ENCODE results near the gene PNMA6F.

PNMA6F gene

DNA sequence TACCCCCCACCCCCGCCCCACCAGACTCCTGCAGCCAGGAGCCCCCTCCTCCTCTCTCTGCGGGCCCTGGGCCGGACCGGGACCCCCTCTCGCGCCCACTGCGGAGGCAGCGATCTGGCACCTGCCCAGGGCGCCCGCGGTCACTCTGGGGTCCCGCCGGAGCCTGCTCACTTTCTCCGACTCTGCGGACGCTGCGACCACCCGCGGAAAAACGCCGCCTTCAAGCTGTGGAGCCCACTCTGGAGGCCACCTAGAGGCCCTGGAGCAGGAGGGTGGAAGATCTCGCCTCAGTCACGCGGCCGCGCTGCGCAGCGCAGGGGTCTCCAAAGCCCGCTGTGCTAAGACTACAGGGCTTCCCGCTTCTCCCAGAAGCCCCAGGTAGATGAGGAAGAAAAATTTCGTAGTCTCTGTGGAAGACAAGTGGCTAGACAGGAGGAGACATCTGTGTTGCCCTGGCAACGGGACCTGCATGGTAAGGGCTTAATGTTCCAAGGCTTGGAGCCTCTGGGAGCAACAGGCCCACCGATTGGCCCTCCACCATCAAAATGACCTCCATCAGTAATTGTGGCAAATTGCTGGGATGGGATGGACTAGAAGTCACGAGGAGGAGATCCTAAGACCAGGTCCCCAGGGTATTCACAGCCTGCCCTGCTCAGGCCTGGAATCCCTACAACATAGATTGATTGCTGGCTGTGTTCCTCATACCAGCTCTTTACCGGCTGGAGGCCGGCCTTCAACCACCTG is at the start of gene PNMA6F:
TSS of gene PNMA6F (minus strand) at position 387 of the 744 bp plus-strand sequence. CDS start 1,093 bp downstream, outside the sequence.
- no peak for DNase-seq (ENCODE audit: low spot score)

GRCh38 chrX:153371256-153371655 is 49.7 kb upstream of the PNMA6F start:
- no peak for DNase-seq (ENCODE audit: low spot score)

DNA sequence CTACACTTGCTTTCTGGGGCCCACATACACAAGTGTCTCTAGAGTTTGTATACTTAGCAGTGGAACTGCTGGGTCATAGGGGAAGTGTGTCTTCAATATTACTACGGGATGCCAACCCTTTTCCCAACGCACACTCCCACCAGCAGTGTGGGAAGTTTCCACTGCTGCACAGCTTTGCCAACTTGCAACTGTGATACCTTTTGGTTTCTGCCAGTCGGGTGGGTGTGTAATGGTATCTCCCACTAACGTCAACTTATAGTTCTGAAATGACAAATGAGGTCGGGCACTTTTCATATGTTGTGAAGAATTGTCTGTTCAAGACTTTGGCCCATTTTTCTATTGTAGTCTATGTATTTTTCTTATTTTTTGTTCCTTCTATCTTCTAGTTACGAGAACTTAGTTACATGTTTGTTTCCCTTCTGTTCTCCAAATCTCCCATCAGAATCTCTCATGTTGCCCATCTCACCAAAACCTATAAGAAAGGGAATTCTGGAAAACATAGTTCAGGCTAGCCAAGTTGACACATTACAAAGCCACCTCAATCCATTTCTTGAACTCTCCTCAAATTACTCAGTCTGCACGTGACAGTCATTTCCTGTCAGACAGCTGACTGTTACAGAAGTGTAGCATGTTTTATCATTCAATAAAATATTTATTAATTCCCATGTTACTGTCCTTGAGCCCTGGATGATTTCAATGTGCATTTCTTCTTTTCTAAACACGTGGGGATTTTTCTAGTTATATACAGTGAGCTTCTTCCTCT is 48.9 kb upstream of the PNMA6F start:
- no peak for DNase-seq (ENCODE audit: low spot score)

DNA sequence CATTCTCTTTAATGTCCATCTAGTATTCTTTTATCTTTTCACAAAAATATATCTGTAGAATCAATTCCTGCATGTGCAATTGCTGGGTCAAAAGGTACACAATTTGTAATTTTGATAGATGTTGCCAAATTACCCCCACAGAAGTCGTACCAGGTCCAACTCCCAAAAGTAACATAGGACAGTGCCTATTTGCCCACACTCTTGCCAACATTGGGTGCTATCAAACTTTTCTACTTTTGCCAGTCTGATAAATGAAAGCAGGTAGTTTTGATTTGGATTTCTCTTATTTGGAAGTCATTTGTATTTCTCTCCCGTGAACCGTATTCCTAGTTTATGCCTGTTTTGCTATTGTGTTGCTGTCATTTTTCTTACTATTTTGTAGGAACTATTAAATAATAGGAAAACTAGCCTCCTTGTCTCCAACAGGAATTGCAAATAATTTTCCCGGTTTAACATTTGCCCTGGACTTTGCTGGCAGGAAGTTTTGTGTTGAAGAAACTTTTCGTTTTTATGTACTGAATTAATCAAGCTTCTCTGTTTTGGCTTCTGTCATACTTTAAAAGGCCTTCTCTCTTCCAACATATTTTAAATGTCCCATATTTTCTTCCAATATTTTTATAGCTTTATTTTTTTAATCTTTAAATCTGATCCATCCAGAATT is 45.4 kb upstream of the PNMA6F start:
- DNase-seq (ENCODE audit: low spot score), result no peak

GRCh38 chrX:153366119-153366518 is 44.6 kb upstream of the PNMA6F start:
- no peak for DNase-seq (ENCODE audit: low spot score)

- no peak for DNase-seq (ENCODE audit: low spot score)
These were observed 44.1 kb upstream of the PNMA6F start for GRCh38 chrX:153365670-153366069.

GRCh38 chrX:153361781-153362397 is 40.3 kb upstream of the PNMA6F start:
- DNase-seq (ENCODE audit: low spot score), result no peak

DNA sequence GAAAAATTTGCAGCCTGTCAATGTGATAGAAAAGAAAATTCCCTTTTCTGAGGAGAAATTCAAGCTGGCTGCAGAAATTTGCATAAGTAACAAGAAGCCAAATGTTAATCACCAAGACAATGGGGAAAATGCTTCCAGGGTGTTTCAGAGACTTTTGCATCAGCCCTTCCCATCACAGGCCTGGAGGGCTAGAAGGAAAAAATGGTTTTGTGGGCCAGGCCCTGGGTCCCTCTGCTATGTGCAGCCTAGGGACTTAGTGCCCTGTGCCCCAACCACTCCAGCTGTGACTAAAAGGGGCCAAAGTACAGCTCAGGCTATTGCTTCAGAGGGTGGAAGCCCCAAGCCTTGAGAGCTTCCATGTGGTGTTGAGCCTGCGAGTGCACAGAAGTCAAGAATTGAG is 36.3 kb upstream of the PNMA6F start:
- DNase-seq (ENCODE audit: low spot score), result no peak

DNA sequence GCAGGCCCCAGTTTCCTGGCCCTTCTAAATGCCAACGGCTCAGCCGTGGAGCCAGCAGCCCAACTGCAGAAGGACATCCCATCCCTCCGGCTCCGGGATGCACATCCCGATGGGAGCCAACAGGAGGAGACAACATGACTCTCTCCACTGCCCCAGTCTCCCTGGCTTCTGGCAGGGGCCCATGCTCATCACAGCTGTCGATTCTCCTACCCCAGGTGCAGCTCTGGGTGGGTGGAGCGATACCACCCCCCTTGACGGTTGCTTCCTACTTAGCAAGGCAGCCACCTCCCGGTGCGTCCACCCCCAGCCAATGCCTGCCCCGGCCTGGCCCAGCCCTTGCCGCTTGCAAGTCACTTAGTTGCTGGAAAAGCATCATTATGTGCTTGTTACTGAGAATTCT is 31.8 kb upstream of the PNMA6F start:
- no peak for DNase-seq (ENCODE audit: low spot score)

- DNase-seq (ENCODE audit: low spot score), result no peak
These were observed 31.3 kb upstream of the PNMA6F start for GRCh38 chrX:153352858-153353257.

GRCh38 chrX:153351981-153352380 is 30.4 kb upstream of the PNMA6F start:
- no peak for DNase-seq (ENCODE audit: low spot score)

DNA sequence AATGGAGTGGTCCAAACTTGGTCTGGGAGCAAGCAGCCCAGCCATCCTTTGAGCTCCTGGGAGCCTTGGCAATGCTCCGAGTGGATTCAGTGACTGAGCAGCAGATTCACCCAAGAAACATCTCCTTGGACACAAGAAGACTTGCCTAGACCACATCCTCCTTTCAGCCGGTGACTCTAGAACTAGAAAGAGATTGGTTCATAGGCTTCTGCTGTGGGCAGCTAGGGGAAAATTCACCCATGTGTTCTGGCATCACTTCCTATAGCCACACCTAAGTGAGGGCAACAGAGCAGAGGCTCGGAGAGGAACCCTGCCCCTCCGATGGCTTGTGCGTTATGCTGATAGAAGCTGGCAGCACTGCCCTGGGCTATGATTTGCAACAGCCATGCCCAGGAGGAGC is 28.4 kb upstream of the PNMA6F start:
- no peak for DNase-seq (ENCODE audit: low spot score)

- DNase-seq (ENCODE audit: low spot score), result no peak
These were observed 26.9 kb upstream of the PNMA6F start for GRCh38 chrX:153348421-153348820.

DNA sequence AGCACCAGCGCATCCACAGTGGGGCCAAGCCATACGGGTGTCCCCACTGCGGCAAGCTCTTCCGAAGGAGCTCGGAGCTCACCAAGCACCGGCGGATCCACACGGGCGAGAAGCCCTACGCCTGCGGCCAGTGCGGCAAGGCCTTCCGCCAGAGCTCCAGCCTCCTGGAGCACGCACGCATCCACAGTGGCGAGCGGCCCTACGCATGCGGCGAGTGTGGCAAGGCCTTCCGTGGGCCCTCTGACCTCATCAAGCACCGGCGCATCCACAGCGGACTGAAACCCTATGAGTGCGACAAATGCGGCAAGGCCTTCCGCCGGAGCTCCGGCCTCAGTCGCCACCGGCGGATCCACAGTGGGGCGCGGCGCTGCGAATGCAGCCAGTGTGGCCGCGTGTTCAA is 26.0 kb upstream of the PNMA6F start:
- no peak for DNase-seq (ENCODE audit: low spot score)

GRCh38 chrX:153343674-153344073 is 22.1 kb upstream of the PNMA6F start:
- DNase-seq (ENCODE audit: low spot score), result no peak

DNA sequence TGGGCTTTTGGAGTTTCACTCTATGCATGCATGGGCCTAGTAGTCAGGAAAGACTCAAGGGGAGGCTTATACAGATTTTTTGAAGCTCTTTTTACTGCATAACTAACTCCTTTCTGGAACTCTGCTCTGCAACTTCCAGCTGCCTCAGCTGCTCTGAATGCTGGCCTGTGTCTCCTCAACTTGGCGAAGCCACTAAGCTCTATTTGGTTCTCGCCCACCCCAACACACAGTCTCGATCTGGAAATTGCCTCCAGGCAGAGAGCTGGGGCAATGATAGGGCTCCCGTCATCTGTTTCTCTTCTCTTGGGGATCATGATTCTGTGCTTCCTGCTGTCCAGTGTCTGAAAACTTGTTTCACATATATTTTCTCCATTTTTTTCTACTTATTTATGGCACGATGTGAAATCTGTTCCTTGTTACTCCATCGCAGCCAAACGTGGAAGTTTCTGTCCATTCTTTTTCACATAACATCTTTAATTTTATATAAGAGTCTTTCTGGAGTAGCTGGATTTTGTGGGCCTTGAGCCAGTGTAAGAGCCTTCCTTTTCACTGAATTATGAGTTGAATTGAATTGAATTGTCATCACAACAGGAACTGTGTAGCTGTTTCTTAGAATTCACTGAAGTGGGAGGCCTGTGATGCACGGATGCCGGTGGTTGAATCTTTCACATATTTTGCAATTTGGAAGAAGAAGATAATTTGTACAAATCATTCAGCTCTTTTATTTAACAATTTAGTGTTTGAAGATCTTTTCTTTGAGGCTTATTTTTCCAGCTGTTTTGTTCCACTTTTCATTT is 21.4 kb upstream of the PNMA6F start:
- no peak for DNase-seq (ENCODE audit: low spot score)

- DNase-seq (ENCODE audit: low spot score), result no peak
These were observed 18.5 kb upstream of the PNMA6F start for GRCh38 chrX:153340111-153340510.

GRCh38 chrX:153339662-153340061 is 18.1 kb upstream of the PNMA6F start:
- DNase-seq (ENCODE audit: low spot score), result no peak

DNA sequence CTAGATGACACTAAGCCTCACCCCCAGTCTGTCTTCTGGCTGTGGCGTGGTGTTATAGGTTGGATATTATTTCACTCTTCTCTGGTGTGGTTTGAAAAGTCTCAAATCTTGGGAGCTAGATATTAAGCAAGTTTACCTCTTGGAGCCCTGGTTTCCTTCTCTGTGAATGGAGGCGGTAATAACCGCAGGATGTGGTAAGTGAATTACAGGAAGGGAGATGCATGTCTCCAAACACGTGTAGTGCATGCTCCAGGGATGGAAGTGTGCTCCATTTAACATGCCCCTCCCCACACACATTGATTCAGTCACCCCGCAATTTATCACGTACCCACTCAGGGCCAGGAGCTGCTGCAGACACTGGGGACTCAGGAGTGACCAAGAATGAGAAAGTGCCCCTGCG is 17.3 kb upstream of the PNMA6F start:
- no peak for DNase-seq (ENCODE audit: low spot score)

DNA sequence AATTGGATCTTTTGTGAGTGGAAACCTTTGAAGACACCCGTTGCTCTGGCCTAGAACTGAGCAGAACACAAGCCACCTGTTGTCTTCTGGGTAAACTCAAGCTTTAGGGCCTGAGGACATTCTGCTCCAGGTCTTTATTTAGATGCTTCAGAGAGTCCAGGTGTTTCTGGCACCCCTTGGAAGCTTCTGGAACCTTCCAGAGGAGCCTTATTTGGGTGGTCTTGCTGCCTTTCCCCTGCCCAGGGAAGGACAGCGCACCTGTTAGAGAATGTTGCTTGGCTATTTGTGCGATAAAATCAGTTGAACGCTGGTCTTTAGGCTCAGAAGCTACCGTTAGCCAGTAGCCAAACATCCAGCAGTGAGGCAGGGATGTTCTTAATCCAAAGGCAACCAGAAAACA is 15.4 kb upstream of the PNMA6F start:
- no peak for DNase-seq (ENCODE audit: low spot score)

DNA sequence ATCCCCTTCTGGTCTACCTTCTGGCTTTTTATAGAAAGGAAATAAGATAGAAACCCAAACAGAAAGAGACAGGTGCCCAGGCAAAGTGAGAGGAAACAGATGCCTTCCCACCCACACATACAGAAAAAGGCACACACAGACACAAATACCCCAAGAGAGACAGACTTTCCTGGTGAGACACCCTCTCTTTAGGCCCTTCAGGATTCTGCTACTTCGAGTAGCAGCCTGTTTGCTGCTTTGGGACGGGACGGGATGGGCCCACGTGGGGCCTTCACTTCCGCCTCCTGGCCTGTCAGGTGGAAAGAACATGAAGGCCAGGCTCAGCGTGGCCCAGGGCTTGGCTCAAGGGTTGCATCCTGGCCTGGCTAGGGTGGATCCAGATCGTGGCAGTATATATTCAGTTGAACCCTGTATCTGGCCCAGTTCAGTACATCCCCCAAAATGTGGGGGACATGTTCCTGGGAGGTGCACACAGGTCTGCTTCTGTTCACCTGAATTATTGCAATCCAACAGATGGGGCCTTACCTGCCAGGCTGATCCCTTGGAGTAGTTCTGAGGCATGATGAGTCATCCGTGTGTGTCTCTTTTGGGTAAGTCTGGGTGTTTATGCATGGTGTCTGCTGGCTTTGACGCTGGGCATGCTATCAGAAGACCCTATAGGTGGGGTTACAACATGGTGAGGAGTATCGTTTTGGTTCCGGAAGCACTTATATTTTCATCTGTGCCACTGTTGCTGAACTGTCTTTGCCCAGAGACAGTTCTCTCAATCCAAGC is 14.7 kb upstream of the PNMA6F start:
- DNase-seq (ENCODE audit: low spot score), result no peak
